WTC11 (cell line): Measurements from ENCODE around the gene CEP72. TPM values are rescaled to one million over a fixed set of nuclear protein-coding genes. Genes with fewer than 3 reads are reported as not detected.
A peak's percentile ranks its signal among the peaks of the same experiment; 100 is the strongest.

Source experiments
- ATAC-seq: fragments of 200-7000 bp; cut with Tn5 transposase; 2 replicates; pipeline ENCODE4 v1.10.0; 2021; ENCODE audit warnings: mild to moderate bottlenecking, moderate library complexity
- CTCF ChIA-PET: fragments of 300-600 bp; sonication (Branson Sonifier 250); formaldehyde crosslinking; loops from one replicate; lab custom pipeline; 2021; ENCODE audit warnings: antibody characterized with exemption; lab: Charles Lee
- POLR2A ChIA-PET: fragments of 350-600 bp; sonication (Branson Sonifier 250); formaldehyde crosslinking; loops from one replicate; lab custom pipeline; 2021; ENCODE audit warnings: antibody characterized with exemption; lab: Charles Lee
- DNase-seq: peaks from one replicate; pipeline ENCODE4 v3.0.0; 2021; ENCODE audit warnings: low spot score
- H3K27ac Mint-ChIP-seq: 2 replicates; pipeline ENCODE4 v1.8.0; 2021; ENCODE audit warnings: mixed read lengths
- H3K27me3 Mint-ChIP-seq: 2 replicates; pipeline ENCODE4 v1.8.0; 2021; ENCODE audit warnings: low read depth, mild to moderate bottlenecking, moderate library complexity, mixed read lengths
- H3K36me3 Mint-ChIP-seq: 2 replicates; pipeline ENCODE4 v1.8.0; 2021; ENCODE audit warnings: mixed read lengths
- H3K4me1 Mint-ChIP-seq: 2 replicates; pipeline ENCODE4 v1.8.0; 2022; ENCODE audit warnings: mixed read lengths
- H3K4me3 Mint-ChIP-seq: 2 replicates; pipeline ENCODE4 v1.8.0; 2021; ENCODE audit warnings: mild to moderate bottlenecking, moderate library complexity, mixed read lengths
- H3K9me3 Mint-ChIP-seq: 2 replicates; pipeline ENCODE4 v1.8.0; 2021; ENCODE audit warnings: mixed read lengths
- AFF4 ChIP-seq: sonication (generic); formaldehyde crosslinking; IDR thresholded peaks from 2 replicates; pipeline ENCODE4 v1.8.1; 2023; ENCODE audit warnings: mild to moderate bottlenecking, missing genetic modification reagents, borderline replicate concordance
- ATF2 ChIP-seq: sonication (generic); formaldehyde crosslinking; IDR thresholded peaks from 2 replicates; pipeline ENCODE4 v1.8.1; 2022; ENCODE audit warnings: low read depth, missing genetic modification reagents, borderline replicate concordance
- ATF3 ChIP-seq: sonication (generic); formaldehyde crosslinking; conservative IDR thresholded peaks from 2 replicates; pipeline ENCODE4 v1.8.1; 2022; ENCODE audit warnings: mild to moderate bottlenecking, missing genetic modification reagents
- CREB1 ChIP-seq: sonication (generic); formaldehyde crosslinking; IDR thresholded peaks from 2 replicates; pipeline ENCODE4 v1.8.0; 2023; ENCODE audit warnings: mild to moderate bottlenecking, missing genetic modification reagents
- E2F5 ChIP-seq: sonication (generic); formaldehyde crosslinking; IDR thresholded peaks from 2 replicates; pipeline ENCODE4 v1.8.1; 2022; ENCODE audit warnings: mild to moderate bottlenecking, moderate library complexity, missing genetic modification reagents
- ELF4 ChIP-seq: sonication (generic); formaldehyde crosslinking; IDR thresholded peaks from 2 replicates; pipeline ENCODE4 v1.8.1; 2022; ENCODE audit warnings: low read depth, mild to moderate bottlenecking, moderate library complexity, missing genetic modification reagents
- ESRRA ChIP-seq: sonication (generic); formaldehyde crosslinking; IDR thresholded peaks from 2 replicates; pipeline ENCODE4 v1.8.1; 2022; ENCODE audit warnings: mild to moderate bottlenecking, missing genetic modification reagents, borderline replicate concordance
- ETV6 ChIP-seq: sonication (generic); formaldehyde crosslinking; IDR thresholded peaks from 2 replicates; pipeline ENCODE4 v1.8.1; 2022; ENCODE audit warnings: mild to moderate bottlenecking, missing genetic modification reagents
- HMGXB4 ChIP-seq: sonication (generic); formaldehyde crosslinking; IDR thresholded peaks from 2 replicates; pipeline ENCODE4 v1.8.1; 2023; ENCODE audit warnings: mild to moderate bottlenecking, moderate library complexity, missing genetic modification reagents
- MLX ChIP-seq: sonication (generic); formaldehyde crosslinking; IDR thresholded peaks from 2 replicates; pipeline ENCODE4 v1.8.1; 2023; ENCODE audit warnings: mild to moderate bottlenecking, missing genetic modification reagents, moderate library complexity
- MXD4 ChIP-seq: fragments of 250-450 bp; sonication (Bioruptor Pico); IDR thresholded peaks from 2 replicates; pipeline ENCODE4 v1.8.0; 2021; ENCODE audit warnings: mild to moderate bottlenecking, moderate library complexity, borderline replicate concordance
- MYBL2 ChIP-seq: sonication (generic); formaldehyde crosslinking; IDR thresholded peaks from 2 replicates; pipeline ENCODE4 v1.8.1; 2023; ENCODE audit warnings: mild to moderate bottlenecking, moderate library complexity, missing genetic modification reagents
- NFYB ChIP-seq: sonication (generic); formaldehyde crosslinking; conservative IDR thresholded peaks from 2 replicates; pipeline ENCODE4 v1.8.0; 2022; ENCODE audit warnings: low read depth, missing genetic modification reagents
- NR1H2 ChIP-seq: sonication (generic); formaldehyde crosslinking; IDR thresholded peaks from 2 replicates; pipeline ENCODE4 v1.9.0; 2021; ENCODE audit warnings: mild to moderate bottlenecking, moderate library complexity, missing genetic modification reagents
- NR3C1 ChIP-seq: sonication (generic); formaldehyde crosslinking; conservative IDR thresholded peaks from 2 replicates; pipeline ENCODE4 v1.8.1; 2023; ENCODE audit warnings: low read depth, mild to moderate bottlenecking, missing genetic modification reagents
- PREB ChIP-seq: sonication (generic); formaldehyde crosslinking; IDR thresholded peaks from 2 replicates; pipeline ENCODE4 v1.8.1; 2022; ENCODE audit warnings: mild to moderate bottlenecking, missing genetic modification reagents, moderate library complexity, borderline replicate concordance
- RORB ChIP-seq: fragments of 250-450 bp; sonication (Bioruptor Pico); IDR thresholded peaks from 2 replicates; pipeline ENCODE4 v1.9.0; 2021; ENCODE audit warnings: mild to moderate bottlenecking
- SMAD4 ChIP-seq: sonication (generic); formaldehyde crosslinking; IDR thresholded peaks from 2 replicates; pipeline ENCODE4 v1.8.0; 2022; ENCODE audit warnings: mild to moderate bottlenecking, missing genetic modification reagents
- TEAD4 ChIP-seq: sonication (generic); formaldehyde crosslinking; IDR thresholded peaks from 2 replicates; pipeline ENCODE4 v1.8.0; 2022; ENCODE audit warnings: mild to moderate bottlenecking, missing genetic modification reagents
- TP53 ChIP-seq: sonication (generic); formaldehyde crosslinking; IDR thresholded peaks from 2 replicates; pipeline ENCODE4 v1.8.1; 2023; ENCODE audit warnings: mild to moderate bottlenecking, missing genetic modification reagents
- ZNF138 ChIP-seq: sonication (generic); formaldehyde crosslinking; conservative IDR thresholded peaks from 2 replicates; pipeline ENCODE4 v1.8.1; 2022; ENCODE audit warnings: mild to moderate bottlenecking, moderate library complexity, missing genetic modification reagents
- total RNA-seq: library from RNA; stranded (reverse); gene quantifications from 3 replicates; pipeline ENCODE4 v1.2.3, GENCODE V29; 2021

Gene CEP72
- total RNA-seq, 1 experiment from 2014 or later = 26.6 TPM

- no peaks in the 10 kb centered on the region for H3K9me3 Mint-ChIP-seq
- peaks cover 15% of the 10 kb centered on the region for H3K36me3 Mint-ChIP-seq
- ATAC-seq (peak; percentile 59), DNase-seq (peak; percentile 68)
- H3K4me3 Mint-ChIP-seq = no peak overlapping the region
- no peaks in the 10 kb centered on the region for H3K4me1 Mint-ChIP-seq
- no peak overlapping the region for H3K27ac Mint-ChIP-seq
- ChIA-PET POLR2A (no interaction called here), CTCF (no interaction called here)
- TF ChIP-seq ATF3 (CRISPR knock-in tag) (no peak), AFF4 (CRISPR knock-in tag) (no peak), ESRRA (CRISPR knock-in tag) (no peak), ELF4 (CRISPR knock-in tag) (no peak), NR3C1 (CRISPR knock-in tag) (no peak), E2F5 (no peak), MYBL2 (no peak), ATF2 (CRISPR knock-in tag) (no peak), HMGXB4 (CRISPR knock-in tag) (no peak), MLX (CRISPR knock-in tag) (no peak), ETV6 (CRISPR knock-in tag) (no peak), ZNF138 (CRISPR knock-in tag) (no peak), TP53 (no peak), NR1H2 (CRISPR knock-in tag) (no peak)
- H3K27me3 Mint-ChIP-seq = no peaks in the 10 kb centered on the region
Measured at GRCh38 chr5:665541-665955, 53.4 kb downstream of the CEP72 start.

GRCh38 chr5:665956-666711, 54.0 kb downstream of the CEP72 start:
- ChIA-PET CTCF (no interaction called here), POLR2A (no interaction called here)
- no peak for DNase-seq
- no peak for ATAC-seq
- Mint-ChIP-seq H3K4me1 (no peaks in the 10 kb centered on the region), H3K27ac (no peak overlapping the region), H3K4me3 (no peak overlapping the region), H3K36me3 (peaks cover 13% of the 10 kb centered on the region), H3K27me3 (no peaks in the 10 kb centered on the region), H3K9me3 (no peaks in the 10 kb centered on the region)
- TF ChIP-seq SMAD4 = no peak
- TF ChIP-seq RORB (CRISPR knock-in tag) = no peak
- TF ChIP-seq MXD4 = no peak
- no peak for TF ChIP-seq ELF4 (CRISPR knock-in tag)
- no peak for TF ChIP-seq PREB (CRISPR knock-in tag)
- TF ChIP-seq TEAD4 (CRISPR knock-in tag) = no peak
- no peak for TF ChIP-seq CREB1 (CRISPR knock-in tag)
- no peak for TF ChIP-seq NR3C1 (CRISPR knock-in tag)
- no peak for TF ChIP-seq ESRRA (CRISPR knock-in tag)
- no peak for TF ChIP-seq NFYB
